Astrocyte (in vitro differentiated cells and primary cell): ENCODE results near the gene TLX2. TPM values are rescaled to one million over a fixed set of nuclear protein-coding genes. Genes with fewer than 3 reads are reported as not detected.

Source experiments
- DNase-seq: peaks from one replicate; pipeline ENCODE4 v3.0.0-alpha.2; 2010; ENCODE audit warnings: low read depth
- FAIRE-seq: peaks from 2 replicates; lab custom pipeline; 2011; peaks lifted over from hg19 to GRCh38; lab: Jason Lieb, UNC
- H2AFZ ChIP-seq: 2 replicates; pipeline ENCODE4 v1.6.0; 2012; ENCODE audit warnings: low read depth, low read length, inconsistent platforms
- H3K27ac ChIP-seq: 2 replicates; pipeline ENCODE4 v1.5.1; 2011; ENCODE audit warnings: low read depth, low read length, inconsistent platforms
- H3K27me3 ChIP-seq: 2 replicates; pipeline ENCODE4 v1.6.0; 2011; ENCODE audit warnings: low read length, inconsistent platforms; ENCODE audit not compliant: insufficient read depth
- H3K36me3 ChIP-seq: 2 replicates; pipeline ENCODE4 v1.5.1; 2011; ENCODE audit warnings: low read length, inconsistent platforms; ENCODE audit not compliant: insufficient read depth
- H3K4me1 ChIP-seq: 2 replicates; pipeline ENCODE4 v1.5.1; 2011; ENCODE audit warnings: low read length, inconsistent platforms; ENCODE audit not compliant: insufficient read depth
- H3K4me2 ChIP-seq: 2 replicates; pipeline ENCODE4 v1.6.0; 2012; ENCODE audit warnings: low read length, inconsistent platforms
- H3K4me3 ChIP-seq: 2 replicates; pipeline ENCODE4 v1.5.1; 2011; ENCODE audit warnings: low read depth, mild to moderate bottlenecking, low read length, inconsistent platforms; ENCODE audit not compliant: insufficient read depth
- H3K79me2 ChIP-seq: 2 replicates; pipeline ENCODE4 v1.6.0; 2012; ENCODE audit warnings: mild to moderate bottlenecking, low read length, inconsistent platforms; ENCODE audit not compliant: insufficient read depth
- H3K9ac ChIP-seq: 2 replicates; pipeline ENCODE4 v1.6.0; 2012; ENCODE audit warnings: mild to moderate bottlenecking, low read length, inconsistent platforms
- H3K9me3 ChIP-seq: 2 replicates; pipeline ENCODE4 v1.5.1; 2012; ENCODE audit warnings: low read depth, mild to moderate bottlenecking, low read length, inconsistent platforms; ENCODE audit not compliant: insufficient read depth
- H4K20me1 ChIP-seq: 2 replicates; pipeline ENCODE4 v1.6.0; 2012; ENCODE audit warnings: low read length, inconsistent platforms; ENCODE audit not compliant: insufficient read depth
- H3K27ac Mint-ChIP-seq: one replicate; pipeline ENCODE4 v1.8.0; 2021; ENCODE audit warnings: mild to moderate bottlenecking, mixed read lengths; ENCODE audit not compliant: unreplicated experiment
- H3K27me3 Mint-ChIP-seq: one replicate; pipeline ENCODE4 v1.8.0; 2021; ENCODE audit warnings: low read depth, mixed read lengths; ENCODE audit not compliant: unreplicated experiment
- H3K36me3 Mint-ChIP-seq: one replicate; pipeline ENCODE4 v1.8.0; 2021; ENCODE audit warnings: low read depth, mixed read lengths; ENCODE audit not compliant: unreplicated experiment
- H3K4me1 Mint-ChIP-seq: one replicate; pipeline ENCODE4 v1.8.0; 2021; ENCODE audit warnings: low read depth, mixed read lengths; ENCODE audit not compliant: unreplicated experiment
- H3K4me3 Mint-ChIP-seq: one replicate; pipeline ENCODE4 v1.8.0; 2021; ENCODE audit warnings: mild to moderate bottlenecking, moderate library complexity, mixed read lengths; ENCODE audit not compliant: unreplicated experiment
- H3K9me3 Mint-ChIP-seq: one replicate; pipeline ENCODE4 v1.8.0; 2021; ENCODE audit warnings: mild to moderate bottlenecking, mixed read lengths; ENCODE audit not compliant: unreplicated experiment
- EZH2 ChIP-seq: IDR thresholded peaks from 2 replicates; pipeline ENCODE4 v1.6.1; 2012; ENCODE audit warnings: mild to moderate bottlenecking, low read length, inconsistent platforms; ENCODE audit not compliant: insufficient read depth
- total RNA-seq: library from RNA; stranded (reverse); gene quantifications from 2 replicates; pipeline ENCODE4 v1.2.1, GENCODE V29; 2021
- TF ChIP-seq, protein P1 (sequence below): IDR thresholded peaks from 2 replicates; pipeline ENCODE4 v1.5.1; 2011; ENCODE audit warnings: low read depth, mild to moderate bottlenecking, inconsistent platforms, low read length, moderate library complexity; ENCODE audit not compliant: insufficient read depth

Gene TLX2
- total RNA-seq, 1 donor from 2014 or later: not detected

DNA sequence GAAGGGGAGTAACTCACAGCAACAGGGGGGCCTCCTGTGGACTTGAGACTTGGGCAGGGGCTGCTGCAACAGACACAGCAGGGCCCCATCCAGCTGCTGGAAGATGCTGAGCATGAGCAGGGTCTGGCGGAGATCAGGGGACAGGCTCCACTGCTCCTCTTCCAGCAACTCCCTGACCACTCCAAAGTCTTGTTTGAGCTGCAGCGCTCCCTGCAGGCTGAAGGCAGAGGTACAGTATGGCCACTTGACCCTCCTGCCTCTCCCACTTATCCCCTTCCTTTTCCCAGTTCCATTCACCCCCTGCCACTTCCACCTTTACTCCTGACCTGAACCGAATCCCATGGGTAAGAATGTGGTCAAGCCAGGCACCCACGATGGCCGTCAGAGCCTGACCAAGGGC is 39.4 kb upstream of the TLX2 start:
- no peaks in the 10 kb centered on the region for H3K9me3 ChIP-seq
- H3K79me2 ChIP-seq: peaks cover 8% of the 10 kb centered on the region
- H3K9me3 Mint-ChIP-seq: no peaks in the 10 kb centered on the region
- no peak overlapping the region for H3K4me2 ChIP-seq
- no peak overlapping the region for H3K9ac ChIP-seq
- H2AFZ ChIP-seq: no peak overlapping the region
- no peaks in the 10 kb centered on the region for H3K27me3 ChIP-seq
- H3K4me1 ChIP-seq: peaks cover 15% of the 10 kb centered on the region
- H3K4me3 ChIP-seq: no peak overlapping the region
- H3K27ac ChIP-seq: no peak overlapping the region
- H3K36me3 ChIP-seq: peaks cover 10% of the 10 kb centered on the region
- H3K27me3 Mint-ChIP-seq: no peaks in the 10 kb centered on the region
- FAIRE-seq (no peak), DNase-seq (no peak)
- peak overlapping the region; percentile 37 for H3K4me3 Mint-ChIP-seq
- no peak overlapping the region for H3K27ac Mint-ChIP-seq
- TF ChIP-seq, protein P1, sequence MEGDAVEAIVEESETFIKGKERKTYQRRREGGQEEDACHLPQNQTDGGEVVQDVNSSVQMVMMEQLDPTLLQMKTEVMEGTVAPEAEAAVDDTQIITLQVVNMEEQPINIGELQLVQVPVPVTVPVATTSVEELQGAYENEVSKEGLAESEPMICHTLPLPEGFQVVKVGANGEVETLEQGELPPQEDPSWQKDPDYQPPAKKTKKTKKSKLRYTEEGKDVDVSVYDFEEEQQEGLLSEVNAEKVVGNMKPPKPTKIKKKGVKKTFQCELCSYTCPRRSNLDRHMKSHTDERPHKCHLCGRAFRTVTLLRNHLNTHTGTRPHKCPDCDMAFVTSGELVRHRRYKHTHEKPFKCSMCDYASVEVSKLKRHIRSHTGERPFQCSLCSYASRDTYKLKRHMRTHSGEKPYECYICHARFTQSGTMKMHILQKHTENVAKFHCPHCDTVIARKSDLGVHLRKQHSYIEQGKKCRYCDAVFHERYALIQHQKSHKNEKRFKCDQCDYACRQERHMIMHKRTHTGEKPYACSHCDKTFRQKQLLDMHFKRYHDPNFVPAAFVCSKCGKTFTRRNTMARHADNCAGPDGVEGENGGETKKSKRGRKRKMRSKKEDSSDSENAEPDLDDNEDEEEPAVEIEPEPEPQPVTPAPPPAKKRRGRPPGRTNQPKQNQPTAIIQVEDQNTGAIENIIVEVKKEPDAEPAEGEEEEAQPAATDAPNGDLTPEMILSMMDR: no peak
- TF ChIP-seq EZH2: no peak
- peaks cover 15% of the 10 kb centered on the region for H3K36me3 Mint-ChIP-seq
- H3K4me1 Mint-ChIP-seq: peaks cover 7% of the 10 kb centered on the region
- no peaks in the 10 kb centered on the region for H4K20me1 ChIP-seq

DNA sequence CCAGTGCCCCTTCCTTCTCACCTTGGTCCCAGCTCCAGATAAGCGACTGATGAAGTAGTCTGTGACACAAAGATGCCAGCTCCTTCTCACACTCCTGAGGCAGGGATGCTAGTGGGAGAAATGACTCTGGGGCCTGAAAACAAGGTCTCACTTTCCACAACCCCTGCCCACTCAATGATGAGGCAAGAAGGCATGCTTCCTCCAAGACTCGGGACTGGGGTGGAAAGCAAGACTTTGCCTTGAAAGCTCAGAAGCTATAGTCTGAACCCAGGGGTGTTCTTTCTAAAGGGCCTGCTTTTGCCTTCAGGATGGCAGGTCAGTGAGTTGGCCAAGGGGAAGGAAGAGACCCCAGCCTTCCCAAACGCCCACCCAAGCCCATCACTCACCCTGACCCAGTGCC is 32.8 kb upstream of the TLX2 start:
- Histone ChIP-seq H3K4me1 (peaks cover 15% of the 10 kb centered on the region), H3K79me2 (peaks cover 37% of the 10 kb centered on the region), H4K20me1 (peaks cover 13% of the 10 kb centered on the region), H3K9me3 (no peaks in the 10 kb centered on the region), H2AFZ (peak overlapping the region; percentile 95), H3K27ac (no peak overlapping the region), H3K4me3 (peak overlapping the region; percentile 97), H3K27me3 (no peaks in the 10 kb centered on the region), H3K36me3 (peaks cover 3% of the 10 kb centered on the region), H3K4me2 (peak overlapping the region; percentile 97), H3K9ac (peak overlapping the region; percentile 88)
- H3K27ac Mint-ChIP-seq: no peak overlapping the region
- H3K4me1 Mint-ChIP-seq: peaks cover 3% of the 10 kb centered on the region
- H3K9me3 Mint-ChIP-seq: no peaks in the 10 kb centered on the region
- no peak for TF ChIP-seq EZH2
- TF ChIP-seq, protein P1: no peak
- H3K27me3 Mint-ChIP-seq: no peaks in the 10 kb centered on the region
- no peak for DNase-seq
- no peak for FAIRE-seq
- peak overlapping the region; percentile 98 for H3K4me3 Mint-ChIP-seq
- peaks cover 6% of the 10 kb centered on the region for H3K36me3 Mint-ChIP-seq

GRCh38 chr2:74481961-74482800 is 32.1 kb upstream of the TLX2 start:
- Mint-ChIP-seq H3K4me3 (peak overlapping the region; percentile 98), H3K36me3 (peaks cover 6% of the 10 kb centered on the region), H3K27me3 (no peaks in the 10 kb centered on the region), H3K4me1 (peaks cover 3% of the 10 kb centered on the region), H3K9me3 (no peaks in the 10 kb centered on the region), H3K27ac (peak overlapping the region; percentile 89)
- H3K9me3 ChIP-seq: no peaks in the 10 kb centered on the region
- H4K20me1 ChIP-seq: peaks cover 13% of the 10 kb centered on the region
- no peak for TF ChIP-seq EZH2
- TF ChIP-seq, protein P1: no peak
- peaks cover 37% of the 10 kb centered on the region for H3K79me2 ChIP-seq
- H3K36me3 ChIP-seq: peaks cover 3% of the 10 kb centered on the region
- H3K4me2 ChIP-seq: peak overlapping the region; percentile 97
- peak overlapping the region; percentile 88 for H3K9ac ChIP-seq
- peak overlapping the region; percentile 97 for H3K4me3 ChIP-seq
- H3K27me3 ChIP-seq: no peaks in the 10 kb centered on the region
- no peak for DNase-seq
- H2AFZ ChIP-seq: peak overlapping the region; percentile 95
- H3K27ac ChIP-seq: peak overlapping the region; percentile 83
- FAIRE-seq: no peak
- H3K4me1 ChIP-seq: peaks cover 15% of the 10 kb centered on the region
